Frontal cortex (tissue), 4 donors: ENCODE results near the gene SDS. TPM values are rescaled to one million over a fixed set of nuclear protein-coding genes. Genes with fewer than 3 reads are reported as not detected.
"Not testable (repeated sequence)": the region's sequence is repeated elsewhere in the genome, so short reads cannot be mapped to it uniquely, and the experiment has no call there.

Experiments used
- DNase-seq, 2 donors: peaks; one replicate each; pipeline ENCODE4 v3.0.0; 2012; ENCODE audit warnings: low spot score in 2 of 2
- FAIRE-seq: peaks from 2 replicates; lab custom pipeline; 2012; peaks lifted over from hg19 to GRCh38; lab: Jason Lieb, UNC
- total RNA-seq: library from RNA; depleted of rRNA; stranded (reverse); fragments of >200 nt; gene quantifications from one replicate; pipeline ENCODE4 v1.2.3, GENCODE V29; 2014
- donor health status: control.
- donor health status: control.
- donor health status: control.

The SDS gene
- total RNA-seq, 1 donor from 2014 or later: not detected

DNA sequence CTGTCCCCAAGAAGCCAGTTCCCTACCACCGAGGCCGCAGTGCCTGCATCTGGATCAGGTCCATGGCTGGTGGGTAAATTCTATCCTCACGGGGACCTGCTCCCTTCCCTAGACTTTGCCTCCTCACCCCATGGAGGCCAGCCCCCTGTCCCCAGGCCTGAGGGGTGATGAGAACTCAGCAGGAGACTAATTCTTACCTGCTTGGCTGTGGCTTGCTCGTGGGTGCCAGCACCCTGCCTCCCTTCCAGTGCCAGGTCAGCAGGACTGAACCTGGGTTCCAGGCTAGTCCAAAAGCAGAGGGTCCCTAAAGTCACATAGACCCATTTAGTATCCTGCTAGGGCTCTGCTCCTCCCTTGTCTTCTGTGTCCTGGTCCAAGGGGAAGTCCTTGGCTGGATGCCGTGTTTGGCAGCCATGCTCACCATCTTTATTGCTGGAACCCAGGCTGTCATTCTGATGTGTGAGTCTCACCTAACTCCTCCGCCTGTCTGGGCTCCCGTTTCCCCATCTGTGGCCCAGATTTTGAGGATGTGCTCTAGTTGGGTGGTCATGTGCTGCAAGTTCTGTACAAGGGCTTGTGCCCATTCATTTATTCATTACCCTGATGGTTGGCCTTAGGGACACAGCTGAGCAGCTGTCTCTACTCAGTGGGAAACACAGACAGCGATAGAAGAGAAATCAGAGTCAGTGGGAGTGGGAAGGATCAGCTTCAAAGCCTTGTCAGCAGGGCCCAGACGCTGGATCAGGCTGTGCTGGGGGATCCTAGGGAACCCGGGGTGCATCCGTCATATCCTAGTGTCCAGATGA, 44.4 kb downstream of the SDS start:
- DNase-seq (peak; percentile 54 to 56), FAIRE-seq (no peak)

DNA sequence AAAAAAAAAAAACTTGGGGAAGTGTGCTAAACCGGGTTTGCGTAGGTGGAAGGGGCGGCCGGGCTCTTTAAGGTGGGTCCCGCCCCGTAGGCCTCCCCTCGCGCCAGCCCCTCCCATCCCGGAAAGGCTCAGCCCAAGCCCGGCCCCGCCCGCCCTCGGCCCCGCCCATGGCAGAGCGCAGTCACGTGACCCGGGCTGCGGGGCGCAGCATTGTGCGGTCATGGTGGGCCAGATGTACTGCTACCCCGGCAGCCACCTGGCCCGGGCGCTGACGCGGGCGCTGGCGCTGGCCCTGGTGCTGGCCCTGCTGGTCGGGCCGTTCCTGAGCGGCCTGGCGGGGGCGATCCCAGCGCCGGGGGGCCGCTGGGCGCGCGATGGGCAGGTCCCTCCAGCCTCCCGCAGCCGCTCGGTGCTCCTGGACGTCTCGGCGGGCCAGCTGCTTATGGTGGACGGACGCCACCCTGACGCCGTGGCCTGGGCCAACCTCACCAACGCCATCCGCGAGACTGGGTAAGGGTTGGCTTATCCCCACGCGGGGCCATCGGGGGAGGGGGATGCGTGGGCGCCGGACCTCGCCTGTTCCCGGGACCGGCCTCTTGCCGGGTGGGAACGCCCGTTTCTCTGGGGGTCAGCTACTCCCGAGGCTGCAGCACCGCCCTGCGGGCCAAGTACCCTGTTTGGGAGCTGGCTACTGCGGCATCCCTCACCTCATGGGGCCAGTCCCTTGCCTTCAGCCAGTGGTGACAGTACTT, 45.1 kb downstream of the SDS start, which contains the start of gene PLBD2:
TSS of gene PLBD2 (plus strand) at position 207 of the 752 bp plus-strand sequence. CDS start at position 221, 14 bp downstream.
- no peak for FAIRE-seq
- DNase-seq: peak; percentile 96 to 99

GRCh38 chr12:113354192-113354591, 49.5 kb downstream of the SDS start:
- not testable (repeated sequence) for DNase-seq, FAIRE-seq

GRCh38 chr12:113351089-113351488, 52.6 kb downstream of the SDS start:
- DNase-seq: no peak
- no peak for FAIRE-seq

DNA sequence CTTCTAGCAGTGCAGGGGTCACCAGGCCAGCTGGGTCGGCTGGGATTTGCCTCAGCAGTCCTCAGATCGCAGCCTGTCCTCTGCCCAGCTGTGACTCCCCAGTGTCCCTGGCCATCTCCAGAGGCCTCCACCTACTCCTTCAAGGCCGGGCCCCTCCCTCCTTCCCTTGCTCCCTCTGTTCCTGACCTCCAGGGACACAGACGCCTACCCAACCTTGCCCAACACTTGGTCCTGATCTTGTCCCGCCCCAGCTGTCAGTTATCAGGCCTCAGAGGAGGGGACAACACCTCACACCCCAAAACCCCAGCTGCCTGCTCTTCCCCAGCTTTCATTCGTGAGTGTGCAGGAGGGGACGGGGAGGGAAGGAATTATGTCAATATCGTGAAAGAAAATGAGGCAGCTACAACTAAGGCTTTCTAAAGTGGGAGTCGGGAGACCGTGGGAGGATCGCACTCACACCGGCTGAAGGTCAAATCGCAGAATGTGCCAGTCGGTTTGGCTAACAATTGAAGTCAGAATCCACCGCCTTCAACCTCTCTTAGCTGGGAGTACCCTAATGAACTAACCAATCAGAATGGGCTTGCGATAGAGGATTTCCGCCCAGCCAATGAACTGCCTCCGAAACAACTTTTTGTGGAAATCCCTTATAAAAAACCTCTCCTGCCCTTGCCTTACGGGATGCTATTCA, 54.7 kb downstream of the SDS start:
- no peak for FAIRE-seq
- DNase-seq: no peak

- FAIRE-seq (no peak), DNase-seq (no peak)
These were observed 55.8 kb downstream of the SDS start for GRCh38 chr12:113347892-113348291.

DNA sequence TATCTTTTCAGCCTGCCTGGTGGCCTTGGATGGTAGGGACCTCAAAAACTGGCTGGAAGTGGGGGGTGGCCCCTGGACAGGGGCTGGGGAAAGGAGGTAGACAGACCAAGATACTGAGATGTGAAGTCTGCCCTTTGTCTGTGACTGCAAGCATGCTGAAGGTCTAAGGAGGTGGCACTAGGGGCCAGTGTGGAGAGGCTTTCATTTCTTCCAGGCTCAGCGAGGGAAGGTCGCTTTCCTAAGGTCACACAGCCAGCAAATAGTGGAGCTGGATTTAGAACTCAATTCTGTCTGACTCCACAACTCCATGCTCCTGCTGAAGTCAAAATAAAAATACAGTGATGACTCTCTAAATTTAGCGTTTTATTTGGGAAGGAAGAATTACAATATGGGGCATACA, 56.6 kb downstream of the SDS start:
- FAIRE-seq: no peak

GRCh38 chr12:113346353-113346752, 57.3 kb downstream of the SDS start:
- DNase-seq: no peak
- no peak for FAIRE-seq

More for the DNA sequence above, 56.6 kb downstream of the SDS start:
- no peak for DNase-seq

GRCh38 chr12:113345318-113345717, 58.4 kb downstream of the SDS start:
- no peak for FAIRE-seq
- DNase-seq: no peak

Other genes with a start within 250 kb of the SDS start
- 11.0 TPM for gene DDX54, start 218.4 kb downstream of the SDS start, total RNA-seq
- 10.2 TPM for gene RITA1, start 218.2 kb downstream of the SDS start, total RNA-seq
- 2.4 TPM for gene TPCN1, start 182.4 kb downstream of the SDS start, total RNA-seq
- 2.9 TPM for gene SLC8B1, start 68.8 kb downstream of the SDS start, total RNA-seq
- 5.7 TPM for gene PLBD2, start 45.3 kb downstream of the SDS start, total RNA-seq
- gene SDSL, start 18.5 kb upstream of the SDS start, total RNA-seq: 0.82 TPM
- gene LHX5, start 68.0 kb upstream of the SDS start, total RNA-seq: 0.41 TPM